ENCODE results near the gene MGAT4A.

The MGAT4A gene

DNA sequence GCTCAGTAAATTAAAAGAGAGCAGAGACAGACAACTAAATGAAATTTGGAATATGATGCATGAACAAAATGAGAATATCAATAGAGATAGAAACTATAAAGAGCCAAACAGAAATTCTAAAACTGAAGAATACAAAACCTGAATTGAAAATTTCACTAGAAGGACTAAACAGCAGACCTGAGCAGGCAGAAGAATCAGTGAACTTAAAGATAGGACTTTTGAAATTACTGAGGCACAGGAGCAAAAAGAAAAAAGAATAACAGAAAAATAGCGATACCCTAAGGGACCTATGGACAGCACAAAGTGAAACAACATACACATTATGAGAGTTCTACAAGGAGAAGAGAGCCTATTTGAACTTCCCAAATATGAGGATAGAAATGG is 80.9 kb downstream of the MGAT4A start:
- no peak for DNase-seq

GRCh38 chr2:98649135-98649991 is 81.6 kb downstream of the MGAT4A start:
- peak; percentile 42 for DNase-seq

DNA sequence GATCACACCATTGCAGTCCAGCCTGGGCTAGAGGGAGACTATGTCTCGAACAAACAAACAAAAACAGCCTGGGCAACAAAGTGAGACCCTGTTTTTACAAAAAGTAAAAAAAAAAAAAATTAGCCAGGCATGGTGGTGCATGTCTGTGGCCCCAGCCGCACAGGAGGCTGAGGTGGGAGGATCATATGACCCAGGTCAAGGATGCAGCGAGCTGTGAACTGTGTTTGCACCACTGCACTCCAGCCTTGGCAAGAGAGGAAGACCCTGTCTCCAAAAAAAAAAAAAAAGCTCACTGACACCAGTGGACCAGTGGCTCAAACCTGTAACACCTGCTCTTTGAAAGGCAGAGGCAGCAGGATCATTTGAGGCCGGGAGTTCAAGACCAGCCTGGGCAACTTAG is 82.5 kb downstream of the MGAT4A start:
- no peak for DNase-seq

DNA sequence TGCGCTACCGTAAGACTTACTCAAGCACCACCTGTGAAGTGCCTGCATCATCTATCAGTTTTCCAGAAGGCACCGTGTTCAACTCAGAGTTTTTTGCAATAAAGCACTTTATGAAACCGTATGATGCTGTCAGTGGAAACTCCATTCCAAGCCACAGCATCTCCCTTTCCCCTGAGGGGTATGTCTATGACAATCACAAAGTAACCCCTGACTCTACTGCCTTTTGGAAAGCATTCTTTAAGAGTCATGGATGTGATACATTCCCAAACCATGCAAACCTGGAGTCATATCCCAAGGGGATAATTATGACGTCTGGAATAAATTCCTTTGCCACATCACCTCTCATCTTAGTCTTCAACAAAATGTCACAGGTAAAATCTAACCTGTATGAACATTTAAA is 83.3 kb downstream of the MGAT4A start:
- no peak for DNase-seq

DNA sequence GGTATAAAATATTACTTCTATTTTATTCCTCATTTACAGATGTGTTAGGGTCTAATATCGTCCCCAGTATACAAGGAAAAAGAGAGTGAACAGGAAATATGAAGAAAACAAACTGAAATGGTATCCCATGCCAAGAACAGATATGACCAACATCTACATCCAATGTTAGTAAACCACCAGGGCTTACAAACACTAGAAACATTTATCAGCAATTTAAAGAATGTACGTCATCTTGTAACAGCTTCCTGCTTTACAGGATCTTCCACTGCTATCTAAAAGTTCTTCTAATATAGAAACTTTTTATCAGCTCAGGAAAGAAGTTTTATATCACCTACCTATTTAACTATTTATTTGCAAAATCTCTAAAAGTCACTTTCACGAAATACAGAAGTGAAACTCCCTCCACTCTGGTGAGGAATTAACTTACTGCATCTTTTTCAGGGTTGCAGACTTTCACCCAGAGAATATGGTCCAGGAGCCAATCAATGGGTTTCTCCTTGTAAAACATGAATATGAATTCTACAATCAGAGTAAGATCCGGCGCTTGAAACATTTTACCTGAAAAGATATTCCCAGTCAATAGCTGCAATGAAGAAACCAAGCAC is 87.3 kb downstream of the MGAT4A start:
- no peak for DNase-seq

- no peak for DNase-seq
Observed at GRCh38 chr2:98637401-98638147, 93.4 kb downstream of the MGAT4A start.

DNA sequence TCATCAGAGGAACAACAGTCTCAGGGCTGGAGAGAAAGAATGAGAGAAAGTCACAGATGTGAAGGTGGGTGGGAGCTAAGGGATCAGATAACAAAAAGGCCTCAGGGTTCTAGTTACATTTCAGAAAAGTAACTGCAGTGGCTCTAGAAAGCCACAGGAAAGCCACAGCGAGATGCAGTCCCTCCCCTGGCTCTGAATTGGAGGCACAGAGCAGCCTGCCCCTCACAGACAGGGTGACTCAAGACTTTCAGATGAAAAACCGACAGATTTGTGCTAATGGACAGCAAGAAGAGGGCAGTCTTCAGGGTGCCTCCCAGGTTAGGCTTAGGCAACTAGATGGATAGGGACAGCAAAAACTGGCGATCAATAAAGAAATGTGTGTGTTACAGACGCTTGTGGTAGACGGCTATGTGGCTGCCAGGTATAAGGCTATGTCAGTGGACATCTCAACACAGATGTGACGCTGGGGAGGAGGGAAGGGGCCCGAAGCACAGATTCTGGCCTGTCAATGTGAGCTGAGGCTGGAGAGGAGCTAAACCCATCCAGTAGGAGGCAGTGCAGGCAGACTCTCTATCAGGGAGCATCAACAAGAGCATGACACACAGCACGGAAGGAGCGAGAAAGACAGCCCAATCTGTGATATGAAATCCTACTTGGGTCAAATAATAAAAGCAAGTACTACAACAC is 96.4 kb downstream of the MGAT4A start:
- DNase-seq, result no peak

DNA sequence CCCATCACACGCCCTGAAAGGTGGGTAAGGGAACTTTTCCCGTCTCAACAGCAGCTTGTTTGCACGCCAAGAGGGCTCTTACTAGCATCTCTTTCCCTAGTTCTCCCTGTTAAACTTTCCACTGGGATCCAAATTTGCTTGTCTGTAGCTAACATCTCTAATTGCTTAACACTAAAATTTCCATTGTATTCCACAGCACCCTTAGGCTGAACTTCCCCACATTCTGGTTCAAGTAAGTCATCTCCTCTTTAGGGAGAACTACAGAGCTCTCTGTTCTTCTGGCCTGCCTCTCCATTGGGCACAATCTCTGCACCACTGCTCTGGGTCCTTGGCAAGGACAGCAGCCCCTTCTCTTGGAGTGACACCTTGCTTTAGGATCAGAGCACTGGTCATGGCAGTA is 98.6 kb downstream of the MGAT4A start:
- no peak for DNase-seq

DNA sequence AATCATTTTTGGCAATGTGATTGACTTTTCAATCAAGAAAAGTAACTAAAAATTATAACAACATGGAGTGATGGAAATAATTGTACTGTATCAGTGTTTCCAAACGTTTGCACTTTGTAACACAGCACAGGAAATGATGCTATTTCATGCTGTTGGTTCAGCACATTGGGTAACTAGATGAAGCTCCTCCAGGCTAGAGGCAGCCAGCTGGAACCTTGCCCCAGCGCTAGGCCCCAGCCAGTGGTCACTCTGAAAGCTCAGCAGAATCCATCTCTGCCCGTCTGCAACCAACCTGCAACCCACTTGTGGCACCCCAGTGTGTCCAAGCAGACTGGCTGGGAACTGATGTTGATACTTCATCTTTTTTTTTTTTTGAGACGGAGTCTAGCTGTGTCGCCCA is 107.3 kb downstream of the MGAT4A start:
- DNase-seq, result no peak

DNA sequence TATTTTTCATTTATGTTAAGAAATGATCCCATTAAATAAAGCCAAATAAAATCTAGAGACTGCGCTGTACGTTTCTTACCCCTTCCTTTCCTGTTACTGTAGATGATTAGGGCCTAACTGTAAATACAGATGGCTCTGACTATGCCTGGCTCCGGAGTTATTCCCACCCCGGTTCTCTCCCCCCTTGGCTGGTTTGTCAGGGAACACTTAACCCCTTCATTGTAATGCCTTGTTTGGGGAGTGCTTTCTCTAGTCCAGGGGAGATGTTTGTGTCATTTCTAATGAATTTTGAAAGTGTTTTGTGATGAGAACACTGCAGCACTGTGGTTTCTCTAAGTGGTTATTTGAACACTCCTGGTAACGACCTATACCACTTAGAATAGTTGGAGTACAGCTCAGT is 113.8 kb downstream of the MGAT4A start:
- DNase-seq, result no peak

DNA sequence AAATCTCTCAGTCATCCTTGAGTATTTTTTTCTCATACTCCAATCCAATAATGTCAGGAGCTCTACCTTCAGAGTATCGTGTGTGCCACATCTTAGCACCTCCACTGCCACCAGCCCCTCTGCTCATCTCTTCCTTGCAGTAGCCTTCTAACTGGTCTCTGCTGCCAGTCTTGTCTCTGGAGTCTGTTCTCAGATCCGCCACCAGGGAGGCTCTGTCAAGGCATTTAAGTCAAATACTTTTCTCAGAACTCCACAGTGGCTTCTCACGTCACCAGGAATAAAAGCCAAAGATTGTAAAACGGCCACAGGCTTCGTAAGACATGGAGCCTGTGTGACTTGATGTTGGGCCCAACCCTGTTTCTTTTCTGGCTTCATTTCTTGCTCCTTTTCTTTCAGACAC is 115.5 kb downstream of the MGAT4A start:
- DNase-seq, result no peak

DNA sequence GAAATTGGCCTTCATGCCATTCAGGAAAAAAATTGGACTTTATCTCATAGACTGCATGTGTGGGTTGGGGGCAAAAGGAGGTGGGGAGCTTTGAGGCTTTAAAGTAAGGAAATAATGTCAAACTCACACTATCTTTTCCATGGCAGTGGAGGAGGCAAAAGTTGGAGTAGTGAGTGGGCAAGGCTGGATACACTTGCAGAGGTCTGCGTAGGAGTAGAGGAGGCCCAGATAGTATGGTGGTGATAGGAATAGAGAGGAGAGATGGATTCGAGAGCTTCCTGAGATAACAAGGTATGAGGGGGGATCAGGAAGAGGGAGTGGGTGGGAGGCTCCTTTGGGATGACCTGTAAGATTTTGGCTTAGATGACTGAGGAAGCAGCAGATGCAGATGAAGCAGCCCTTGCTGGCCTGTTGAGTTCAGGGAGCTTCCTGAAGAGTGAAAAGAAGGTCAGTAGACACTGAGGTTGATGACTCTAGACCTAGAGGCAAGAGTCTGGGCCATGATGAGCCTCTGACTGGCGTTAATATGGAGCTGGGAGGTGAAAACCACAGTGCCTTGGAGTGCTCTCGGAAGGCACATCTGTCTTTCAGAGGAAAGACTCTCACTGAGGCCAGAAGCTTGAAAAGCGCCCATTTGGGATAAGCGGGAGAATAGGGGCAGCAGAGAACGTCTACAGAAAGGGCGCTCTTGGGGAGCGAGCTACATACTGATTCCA is 116.8 kb downstream of the MGAT4A start:
- DNase-seq, result no peak

DNA sequence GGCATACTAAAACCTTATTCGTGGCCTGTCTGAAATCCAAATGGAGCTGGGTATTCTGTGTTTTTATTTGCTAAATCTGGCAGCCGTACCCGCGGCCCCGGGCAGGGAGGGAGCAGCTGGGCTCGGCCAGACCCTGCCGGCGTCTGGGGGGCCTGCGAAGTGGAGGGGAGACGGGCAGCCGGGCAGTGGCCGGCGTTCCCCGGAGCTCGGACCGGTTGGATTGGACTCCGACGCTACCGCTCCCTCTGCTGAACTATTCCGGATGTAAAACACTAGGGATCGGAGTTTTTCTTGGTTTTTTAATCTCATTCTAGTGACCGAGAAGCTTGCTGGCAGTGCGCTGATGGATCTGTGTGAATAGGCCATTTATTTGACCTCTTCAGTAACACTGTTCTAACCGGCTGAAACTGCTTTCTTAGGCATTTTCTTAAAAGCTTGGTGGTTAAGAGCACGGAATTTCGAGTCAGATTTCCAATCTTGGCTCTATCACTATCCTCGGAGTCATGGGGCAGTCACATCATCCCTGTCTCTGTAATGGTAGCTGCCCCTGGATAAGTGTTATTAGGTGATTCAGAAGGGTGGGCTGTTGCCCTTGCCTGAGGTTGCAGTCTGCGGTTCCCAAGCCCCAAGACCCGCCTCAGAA is 121.8 kb downstream of the MGAT4A start:
- no peak for DNase-seq

- DNase-seq, result peak; percentile 9
Observed at GRCh38 chr2:98608116-98608961, 122.6 kb downstream of the MGAT4A start, which contains the start of the genes COA5 and UNC50. Gene COA5 (minus strand): TSS chr2:98608512. CDS start chr2:98608405, 107 bp downstream. Gene UNC50 (plus strand): TSS chr2:98608589. CDS start chr2:98609760, 1,171 bp downstream.

GRCh38 chr2:98607741-98608115 is 123.2 kb downstream of the MGAT4A start:
- no peak for DNase-seq

- no peak for DNase-seq
Observed at GRCh38 chr2:98607104-98607503, 123.8 kb downstream of the MGAT4A start.

- no peak for DNase-seq
Observed at GRCh38 chr2:98606431-98606830, 124.5 kb downstream of the MGAT4A start.

- no peak for DNase-seq
Observed at GRCh38 chr2:98605076-98605475, 125.9 kb downstream of the MGAT4A start.

DNA sequence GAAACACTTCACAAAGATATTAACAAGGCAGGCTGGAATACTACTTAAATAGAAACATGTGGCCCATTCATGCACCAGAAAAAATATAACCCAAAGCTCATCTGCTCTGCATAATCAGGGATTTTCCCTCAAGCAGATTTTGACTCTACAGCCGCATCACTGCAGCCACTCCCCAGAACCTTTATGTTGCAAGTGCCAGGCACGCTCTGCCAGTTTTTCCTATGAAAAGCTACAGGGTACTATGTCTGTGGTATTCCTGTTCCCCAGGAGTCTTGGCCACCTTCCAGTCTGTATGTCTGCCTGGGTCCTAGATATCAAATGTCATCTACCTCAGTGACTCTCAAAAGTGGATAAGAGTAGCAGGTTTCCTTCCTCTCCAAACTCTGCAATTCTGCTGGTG is 126.4 kb downstream of the MGAT4A start:
- no peak for DNase-seq

GRCh38 chr2:98601532-98602132 is 129.3 kb downstream of the MGAT4A start:
- DNase-seq, result no peak

All from NCI-H1417 treated with DMSO at 0.1 percent for 48 hours (cell line).